RKO (cell line): Measurements from ENCODE around the gene ZNF429.
"Not testable (repeated sequence)": the region's sequence is repeated elsewhere in the genome, so short reads cannot be mapped to it uniquely, and the experiment has no call there.

Experiments
- DNase-seq: peaks from one replicate; pipeline ENCODE4 v3.0.0-alpha.2; 2016; ENCODE audit warnings: low spot score

Gene ZNF429

GRCh38 chr19:21505459-21506451 is at the start of gene ZNF429:
TSS of gene ZNF429 (plus strand) at chr19:21505602. CDS start at chr19:21505772, 170 bp downstream.
- peak; percentile 95 for DNase-seq

GRCh38 chr19:21460686-21461085 is 44.7 kb upstream of the ZNF429 start:
- DNase-seq: no peak

GRCh38 chr19:21462540-21462939 is 42.9 kb upstream of the ZNF429 start:
- DNase-seq: no peak

DNA sequence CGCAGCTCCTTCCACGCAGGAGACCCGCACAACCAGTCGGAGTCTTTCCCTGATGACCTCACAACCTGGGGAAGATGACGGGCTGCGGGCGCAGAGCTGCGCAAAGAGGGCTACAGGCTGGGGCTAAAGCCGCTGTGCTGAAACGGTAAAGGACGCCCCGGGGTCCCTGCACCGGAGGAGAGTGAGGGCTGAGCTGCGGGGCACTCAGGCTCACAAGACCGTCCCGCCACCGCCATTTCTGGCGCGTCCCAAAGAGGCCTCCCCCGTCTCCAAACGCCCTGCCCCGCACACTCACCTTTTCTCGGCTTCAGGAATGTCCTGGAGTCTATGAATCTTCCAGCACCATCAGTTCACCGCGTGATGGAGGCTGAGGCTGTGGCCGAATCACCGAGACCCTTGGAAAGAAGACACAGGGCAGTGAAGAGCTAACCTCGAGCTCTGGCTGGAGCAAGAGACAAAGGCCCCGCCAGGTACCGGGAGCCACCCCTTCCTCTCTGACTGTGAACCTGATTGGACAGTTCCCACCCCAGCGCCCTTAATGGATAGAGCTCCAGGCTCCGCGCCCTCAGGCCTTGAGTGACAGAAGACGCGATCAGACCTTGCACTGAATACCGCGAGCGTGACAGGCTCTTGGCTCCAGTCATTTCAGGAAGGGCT is 41.8 kb upstream of the ZNF429 start:
- DNase-seq: no peak

DNA sequence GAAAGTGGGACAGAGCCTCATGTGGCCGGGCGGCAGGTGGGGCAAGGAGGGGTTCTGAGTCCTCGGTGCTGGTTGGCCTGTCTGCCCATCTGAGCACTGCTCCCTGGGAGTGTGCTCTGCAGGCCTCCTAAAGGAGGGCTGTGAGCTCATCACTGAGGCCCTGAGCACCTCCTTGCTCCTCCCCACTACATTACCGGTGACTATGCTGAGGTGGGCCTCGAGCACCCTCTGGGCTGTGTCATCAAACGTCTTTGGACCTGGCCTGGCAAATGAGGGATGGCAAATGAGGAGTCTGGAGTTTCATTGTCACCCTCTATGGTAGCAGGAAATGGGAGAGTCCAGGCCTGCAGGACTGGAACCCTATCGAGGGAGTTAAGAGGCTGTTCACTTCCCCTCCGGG is 38.8 kb upstream of the ZNF429 start:
- DNase-seq: no peak

DNA sequence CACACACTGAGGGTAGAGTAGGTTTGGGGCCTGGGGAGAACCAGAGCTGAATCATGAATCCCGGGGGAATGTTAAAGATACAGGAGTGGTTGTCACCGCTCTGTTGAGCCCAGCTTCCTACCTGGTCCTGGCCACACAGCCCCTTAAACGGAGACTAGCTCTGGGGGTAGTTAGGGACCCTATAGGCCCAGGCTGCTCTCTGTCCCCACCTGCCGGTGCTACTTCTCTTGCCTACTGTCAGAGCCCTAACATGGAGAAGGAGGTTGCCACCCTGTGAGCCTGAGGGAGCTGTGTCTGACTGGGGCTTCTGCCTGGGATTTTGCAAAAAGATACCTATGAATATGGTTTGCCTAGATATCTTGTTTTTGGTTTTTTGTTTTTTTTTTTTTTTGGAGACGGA is 36.6 kb upstream of the ZNF429 start:
- DNase-seq: peak; percentile 9

DNA sequence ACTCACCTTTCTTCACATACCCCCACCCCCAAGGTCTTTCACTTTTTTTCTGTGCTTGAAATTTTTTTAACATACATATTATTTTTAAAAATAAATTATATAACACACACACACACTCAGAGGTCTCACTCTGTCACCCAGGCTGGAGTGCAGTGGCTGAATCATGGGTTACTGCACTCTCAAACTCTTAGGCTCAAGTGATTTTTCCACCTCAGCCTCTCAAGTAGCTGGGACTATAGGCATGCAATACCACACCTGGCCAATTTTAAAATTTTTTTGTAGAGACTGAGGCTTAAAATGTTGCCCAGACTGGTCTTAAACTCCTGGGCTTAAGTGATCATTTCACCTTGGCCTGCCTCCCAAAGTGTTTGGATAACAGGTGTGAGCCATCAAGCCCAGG is 32.9 kb upstream of the ZNF429 start:
- no peak for DNase-seq

DNA sequence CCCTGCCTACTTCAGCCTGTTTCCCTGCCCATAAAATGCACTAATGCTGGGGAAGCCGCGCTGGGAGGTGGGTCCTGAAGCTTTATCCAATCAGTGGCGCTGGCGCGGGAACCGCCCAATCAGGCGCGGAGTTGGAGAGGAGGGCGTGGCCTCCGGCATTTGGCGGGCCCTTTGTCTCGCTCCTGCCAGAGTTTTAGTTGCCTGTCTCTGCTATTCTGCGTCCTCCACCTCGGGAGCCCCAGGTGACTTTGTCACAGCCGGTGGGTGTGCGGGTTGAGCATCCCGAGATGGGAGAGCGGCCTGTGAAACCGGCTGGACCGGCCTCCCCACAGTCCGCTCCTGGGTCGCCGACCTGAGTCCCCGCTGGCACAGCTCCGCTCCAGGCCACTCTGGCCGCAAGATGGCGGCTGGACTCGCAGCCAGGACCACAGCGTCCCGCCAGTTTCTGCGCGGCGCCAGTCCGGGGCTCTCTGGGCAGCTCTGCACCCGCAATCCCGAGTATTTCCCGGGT is 30.7 kb upstream of the ZNF429 start:
- DNase-seq: no peak

GRCh38 chr19:21482361-21482760 is 23.0 kb upstream of the ZNF429 start:
- DNase-seq: not testable (repeated sequence)

DNA sequence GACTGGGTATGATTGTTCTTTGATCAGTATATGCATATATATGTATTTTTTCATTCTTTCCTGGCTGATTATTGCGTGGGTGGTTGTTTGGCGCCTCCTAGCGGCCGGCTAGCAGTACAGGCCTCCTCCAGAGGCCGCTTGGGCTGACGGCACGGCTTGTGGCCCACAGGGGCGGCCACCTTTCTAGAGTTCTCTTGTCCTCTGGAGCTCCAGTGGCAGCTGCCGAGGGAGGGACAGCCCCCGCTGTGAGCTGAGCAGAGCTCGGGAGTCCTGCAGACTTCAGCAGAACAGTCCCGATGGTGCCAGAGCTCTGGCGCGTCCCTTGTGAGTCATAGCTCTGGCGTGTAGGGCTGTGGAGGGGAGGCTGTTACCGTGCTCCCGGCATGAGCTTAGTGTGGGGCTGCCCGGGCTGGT is 22.5 kb upstream of the ZNF429 start:
- peak; percentile 93 for DNase-seq

GRCh38 chr19:21483589-21484170 is 21.7 kb upstream of the ZNF429 start:
- DNase-seq: peak; percentile 76

- no peak for DNase-seq
Observed at GRCh38 chr19:21484631-21485030, 20.8 kb upstream of the ZNF429 start.

DNA sequence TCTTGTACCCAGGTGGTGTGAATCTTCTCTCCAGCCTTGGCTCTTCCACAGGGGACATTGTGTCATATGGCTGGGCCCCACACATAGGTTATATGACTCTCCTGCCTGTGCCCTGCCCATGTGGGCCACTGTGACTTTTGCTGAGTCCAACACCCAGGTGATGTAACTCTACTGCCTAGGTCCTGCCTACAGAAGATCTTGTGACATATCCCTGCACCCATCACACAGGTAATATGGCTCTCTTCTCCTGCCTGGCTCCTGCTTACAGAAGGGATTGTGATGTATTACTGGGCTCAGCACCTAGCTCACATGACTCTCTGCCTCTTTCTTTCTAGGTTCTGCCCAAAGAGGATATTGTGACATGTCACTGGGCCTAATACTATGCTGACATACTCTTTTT is 19.5 kb upstream of the ZNF429 start:
- DNase-seq: no peak

DNA sequence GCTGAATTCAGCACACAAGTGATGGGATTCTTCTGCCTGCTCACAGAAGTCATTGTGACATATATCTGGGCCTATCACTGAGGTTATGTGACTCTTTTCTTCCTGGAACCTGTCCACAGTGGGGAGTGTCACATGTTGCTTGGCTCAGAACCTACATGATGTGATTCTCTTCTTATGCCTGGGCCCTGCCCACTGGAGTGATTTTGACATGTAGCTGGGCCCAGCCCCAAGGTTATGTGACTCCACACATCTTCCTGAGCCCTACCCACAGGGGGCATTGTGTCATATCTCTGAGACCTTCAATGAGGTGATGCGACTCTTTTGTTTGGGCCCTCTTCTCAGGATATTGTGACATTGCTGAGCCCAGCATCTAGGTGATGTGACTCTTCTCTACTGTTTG is 17.4 kb upstream of the ZNF429 start:
- DNase-seq: no peak

- peak; percentile 31 for DNase-seq
Observed at GRCh38 chr19:21491146-21491545, 14.3 kb upstream of the ZNF429 start.

DNA sequence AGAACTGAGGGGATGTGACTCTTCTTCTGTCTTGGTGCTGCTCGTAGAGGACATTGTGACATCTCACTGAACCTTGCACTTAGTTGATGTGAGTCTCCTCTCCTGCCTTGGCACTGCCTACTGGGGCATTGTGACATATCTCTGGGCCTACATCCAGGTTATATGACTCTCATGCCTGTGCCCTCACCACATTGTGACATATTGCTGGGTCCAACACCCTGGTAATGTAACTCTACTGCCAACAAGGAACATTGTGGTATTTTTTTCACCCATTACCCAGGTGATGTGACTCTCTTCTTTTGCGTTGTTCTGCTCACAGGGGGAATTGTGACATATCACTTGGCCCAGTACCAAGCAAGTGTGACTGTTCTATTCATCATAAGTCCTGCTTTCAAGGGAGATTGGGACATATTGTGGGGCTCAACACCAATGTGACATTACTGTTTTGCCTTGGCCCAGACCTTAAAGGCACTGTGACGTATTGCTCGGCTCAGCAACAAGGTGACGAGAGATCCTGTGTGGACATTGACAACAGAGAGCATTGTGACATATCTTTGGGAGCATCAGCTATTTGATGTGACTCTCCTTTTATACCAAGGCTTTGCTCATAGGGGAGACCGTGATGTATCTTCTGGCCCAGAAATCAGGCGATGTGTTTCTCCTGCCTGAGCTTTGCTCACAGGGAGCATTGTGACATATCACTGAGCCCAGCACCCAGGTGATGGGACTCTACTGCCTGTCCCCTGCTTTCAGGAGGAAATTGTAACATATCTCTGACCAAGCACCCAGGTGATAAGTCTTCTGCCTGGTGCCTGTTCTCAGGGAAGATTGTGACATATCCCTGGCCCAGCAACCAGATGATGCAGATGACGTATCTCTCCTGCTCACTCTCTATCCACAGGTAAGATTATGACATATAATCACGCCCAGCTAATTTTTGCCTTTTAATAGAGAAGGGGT is 12.2 kb upstream of the ZNF429 start:
- peak; percentile 26 for DNase-seq

DNA sequence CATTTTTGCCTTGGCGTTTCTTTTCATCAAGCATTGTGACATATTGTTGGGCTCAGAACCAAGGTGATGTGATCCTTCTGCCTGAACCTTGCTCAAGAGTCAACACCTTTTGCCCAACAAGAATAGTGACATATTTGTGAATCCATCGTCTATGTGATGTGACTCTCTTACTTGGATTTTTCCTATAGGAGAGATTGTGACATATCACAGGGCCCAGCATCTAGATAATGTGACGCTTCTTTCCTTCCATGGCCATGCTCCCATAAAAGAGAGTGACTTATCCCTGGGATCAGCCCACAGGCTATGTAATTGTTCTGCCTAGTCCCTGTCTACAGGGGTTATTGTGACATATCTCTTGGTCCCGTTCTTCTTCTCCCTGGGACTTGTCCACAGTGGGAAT is 8.5 kb upstream of the ZNF429 start:
- no peak for DNase-seq

- no peak for DNase-seq
Observed at GRCh38 chr19:21498651-21499050, 6.8 kb upstream of the ZNF429 start.

DNA sequence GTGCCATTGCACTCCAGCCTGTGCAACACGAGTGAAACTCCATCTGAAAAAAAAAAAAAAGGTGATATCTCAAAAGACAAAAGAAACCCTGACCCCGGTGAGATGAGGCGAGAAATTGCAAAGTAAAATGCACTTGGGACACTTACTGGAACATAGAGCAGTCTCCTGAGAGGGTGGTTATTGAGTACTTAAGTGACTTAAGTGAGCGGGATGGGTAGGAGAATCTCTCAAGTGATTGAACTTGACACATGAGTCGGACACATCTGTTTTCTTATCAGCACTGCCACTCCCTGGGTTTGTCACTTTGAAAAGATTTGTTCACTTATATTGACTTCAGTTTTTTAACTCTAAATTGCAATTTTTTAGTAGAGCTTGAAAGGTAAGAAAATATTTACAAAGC is 2.8 kb downstream of the ZNF429 start:
- DNase-seq: no peak

DNA sequence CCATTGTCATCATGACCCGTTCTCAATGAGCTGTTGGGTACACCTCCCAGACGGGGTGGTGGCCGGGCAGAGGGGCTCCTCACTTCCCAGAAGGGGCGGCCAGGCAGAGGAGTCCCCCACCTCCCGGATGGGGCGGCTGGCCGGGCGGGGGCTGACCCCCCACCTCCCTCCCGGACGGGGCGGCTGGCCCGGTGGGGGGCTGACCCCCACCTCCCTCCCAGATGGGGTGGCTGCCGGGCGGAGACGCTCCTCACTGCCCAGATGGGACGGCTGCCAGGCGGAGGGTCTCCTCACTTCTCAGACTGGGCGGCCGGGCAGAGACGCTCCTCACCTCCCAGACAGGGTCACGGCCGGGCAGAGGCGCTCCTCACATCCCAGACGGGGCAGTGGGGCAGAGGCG is 5.7 kb downstream of the ZNF429 start:
- DNase-seq: not testable (repeated sequence)

GRCh38 chr19:21512609-21513008 is 7.2 kb downstream of the ZNF429 start:
- DNase-seq: not testable (repeated sequence)
